Endodermal cell (in vitro differentiated cells): Measurements from ENCODE around the gene CACNA1H. TPM values are rescaled to one million over a fixed set of nuclear protein-coding genes. Genes with fewer than 3 reads are reported as not detected.
A peak's percentile ranks its signal among the peaks of the same experiment; 100 is the strongest.

ENCODE experiments used
- DNase-seq: peaks from one replicate; pipeline ENCODE4 v3.0.0-alpha.2; 2017
- H3K27ac ChIP-seq: 2 replicates; pipeline ENCODE4 v1.5.1; 2013; ENCODE audit warnings: mild to moderate bottlenecking, low read depth, low read length, moderate library complexity
- H3K27me3 ChIP-seq: 2 replicates; pipeline ENCODE4 v1.6.1; 2013; ENCODE audit warnings: mild to moderate bottlenecking, low read length, moderate library complexity; ENCODE audit not compliant: insufficient read depth, control insufficient read depth, poor library complexity, severe bottlenecking
- H3K36me3 ChIP-seq: 2 replicates; pipeline ENCODE4 v1.7.0; 2013; ENCODE audit warnings: mild to moderate bottlenecking, low read length, moderate library complexity; ENCODE audit not compliant: control insufficient read depth, insufficient read depth
- H3K4me1 ChIP-seq: one replicate; pipeline ENCODE4 v1.7.0; 2013; ENCODE audit warnings: low read length; ENCODE audit not compliant: control insufficient read depth, insufficient read depth
- H3K4me3 ChIP-seq: 2 replicates; pipeline ENCODE4 v1.5.1; 2013; ENCODE audit warnings: mild to moderate bottlenecking, low read length, moderate library complexity
- H3K9ac ChIP-seq: 2 replicates; pipeline ENCODE4 v1.6.1; 2013; ENCODE audit warnings: mild to moderate bottlenecking, low read length, moderate library complexity; ENCODE audit not compliant: poor library complexity, severe bottlenecking; ENCODE audit errors: extremely low read depth
- H3K9me3 ChIP-seq: 2 replicates; pipeline ENCODE4 v1.6.1; 2013; ENCODE audit warnings: mild to moderate bottlenecking, low read length, moderate library complexity; ENCODE audit not compliant: control insufficient read depth
- H3K27ac Mint-ChIP-seq: 2 replicates; pipeline ENCODE4 v1.8.0; 2020; ENCODE audit warnings: mixed read lengths
- H3K27me3 Mint-ChIP-seq: 2 replicates; pipeline ENCODE4 v1.8.0; 2021; ENCODE audit warnings: mild to moderate bottlenecking, mixed read lengths; ENCODE audit not compliant: insufficient read depth
- H3K36me3 Mint-ChIP-seq: 2 replicates; pipeline ENCODE4 v1.8.0; 2020; ENCODE audit warnings: low read depth, mixed read lengths
- H3K4me1 Mint-ChIP-seq: 2 replicates; pipeline ENCODE4 v1.8.0; 2020; ENCODE audit warnings: mixed read lengths
- H3K4me3 Mint-ChIP-seq: 2 replicates; pipeline ENCODE4 v1.8.0; 2020; ENCODE audit warnings: mild to moderate bottlenecking, moderate library complexity, mixed read lengths
- H3K9me3 Mint-ChIP-seq: 2 replicates; pipeline ENCODE4 v1.8.0; 2020; ENCODE audit warnings: mild to moderate bottlenecking, mixed read lengths
- WGBS, 2 experiments: methylation state at CpG; one replicate each; pipeline versions ENCODE4 v1.1.5 to v1.1.7; 2013; ENCODE audit warnings: missing lambda C conversion rate in 2 of 2, mixed read lengths in 1 of 2; ENCODE audit not compliant: insufficient coverage in 1 of 2, insufficient read length in 1 of 2; 5-methylcytosine and 5-hydroxymethylcytosine counted together
- long read RNA-seq, 4 experiments: library from polyadenylated mRNA in 2 of 4; library from RNA in 1 of 4; library from capped mRNA in 1 of 4; stranded (forward) in 3 of 4; unstranded in 1 of 4; transcript quantifications; one replicate each; pipeline ENCODE4 v2.0.0, GENCODE V29; 2020 to 2021; ENCODE audit warnings: inconsistent platforms in 1 of 4
- polyA plus RNA-seq, 2 experiments: library from polyadenylated mRNA; stranded (reverse); fragments of 50-300 nt; gene quantifications; one replicate each; pipeline ENCODE4 v1.2.3, GENCODE V29; 2013
- total RNA-seq, 2 donors: library from RNA; stranded (reverse); fragmentation: NEBNext Ultra II Directional in 1 of 2; extraction: Animal tissue kit (Norgen Biotek cat#: 25700) in 1 of 2; gene quantifications; 2 replicates in 1 of 2; 3 replicates in 1 of 2; pipeline ENCODE4 v1.2.1, GENCODE V29; 2021
- TF ChIP-seq, protein P1 (sequence below): fragments of 200-600 bp; sonication (generic); conservative IDR thresholded peaks from 2 replicates; pipeline ENCODE4 v1.5.0; 2021; ENCODE audit warnings: antibody characterized with exemption, mild to moderate bottlenecking

The CACNA1H gene
- total RNA-seq: 10 to 100 TPM; 31.6 to 45.0 TPM
- polyA plus RNA-seq (2013, experiment 1 of 2): 33.4 TPM
- 30.0 TPM for polyA plus RNA-seq (2013, experiment 2 of 2)
- long read RNA-seq, experiment 1, partial matches to known transcripts: 2 of 12 reads
- long read RNA-seq, experiment 1, other reads (novel, unspliced or antisense): 10 of 12 reads
- long read RNA-seq, experiment 2, partial matches to known transcripts: 12 of 23 reads
- long read RNA-seq, experiment 2, other reads (novel, unspliced or antisense): 11 of 23 reads
- long read RNA-seq, experiment 3, partial matches to known transcripts: 10 of 15 reads
- long read RNA-seq, experiment 3, other reads (novel, unspliced or antisense): 5 of 15 reads
- long read RNA-seq, experiment 4: 0 reads

DNA sequence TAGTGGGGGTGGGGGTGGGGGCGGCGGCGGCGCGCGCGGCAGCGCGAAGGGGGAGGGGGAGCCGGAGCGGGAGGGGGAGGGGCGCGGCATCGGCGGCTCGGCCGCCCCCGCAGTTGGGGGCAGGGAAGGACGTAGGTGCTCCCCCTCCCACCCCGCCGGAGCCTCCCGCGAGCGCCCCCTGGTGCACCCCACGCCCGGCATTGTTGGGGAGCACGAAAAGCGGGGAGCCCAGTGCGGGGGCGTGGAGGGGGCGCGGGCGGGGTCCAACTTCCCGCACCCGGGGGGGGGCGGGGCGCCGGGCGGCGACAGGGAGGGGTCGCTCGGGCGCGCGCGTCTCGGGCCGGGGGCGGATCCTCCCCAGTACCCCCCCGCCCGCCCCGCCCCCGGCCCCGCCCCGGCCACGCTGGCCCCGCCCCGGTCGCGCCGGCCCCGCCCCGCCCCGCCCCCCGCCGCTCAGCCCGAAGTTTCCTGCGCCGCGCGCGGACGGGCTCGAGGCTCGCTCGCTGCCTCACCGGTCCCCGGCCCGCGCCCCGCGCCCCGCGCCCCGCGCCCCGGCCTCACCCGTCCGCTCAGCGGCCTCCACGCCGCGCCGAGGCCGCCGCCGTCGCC, at the start of gene CACNA1H:
Gene CACNA1H, plus strand, starts transcription at position 456 of the 609 bp plus-strand sequence. CDS start 632 bp downstream, outside the sequence.
- Histone ChIP-seq H3K9me3 (no peaks in the 10 kb centered on the region), H3K36me3 (no peaks in the 10 kb centered on the region), H3K27me3 (no peaks in the 10 kb centered on the region), H3K4me1 (no peaks in the 10 kb centered on the region), H3K27ac (no peak within 1 kb of the TSS), H3K4me3 (peak within 1 kb of the TSS; percentile 56), H3K9ac (no peak within 1 kb of the TSS)
- 0% methylated on average over 62 of the region's 98 CpGs; no CpG with 5 or more reads in 1 of the 2 experiments for WGBS, 2 experiments
- Mint-ChIP-seq H3K27me3 (peaks cover 3% of the 10 kb centered on the region), H3K27ac (no peak within 1 kb of the TSS), H3K4me1 (peaks cover 4% of the 10 kb centered on the region), H3K9me3 (peaks cover 3% of the 10 kb centered on the region), H3K4me3 (peak within 1 kb of the TSS; percentile 57), H3K36me3 (no peaks in the 10 kb centered on the region)
- peak; percentile 82 for DNase-seq
- TF ChIP-seq, protein P1, sequence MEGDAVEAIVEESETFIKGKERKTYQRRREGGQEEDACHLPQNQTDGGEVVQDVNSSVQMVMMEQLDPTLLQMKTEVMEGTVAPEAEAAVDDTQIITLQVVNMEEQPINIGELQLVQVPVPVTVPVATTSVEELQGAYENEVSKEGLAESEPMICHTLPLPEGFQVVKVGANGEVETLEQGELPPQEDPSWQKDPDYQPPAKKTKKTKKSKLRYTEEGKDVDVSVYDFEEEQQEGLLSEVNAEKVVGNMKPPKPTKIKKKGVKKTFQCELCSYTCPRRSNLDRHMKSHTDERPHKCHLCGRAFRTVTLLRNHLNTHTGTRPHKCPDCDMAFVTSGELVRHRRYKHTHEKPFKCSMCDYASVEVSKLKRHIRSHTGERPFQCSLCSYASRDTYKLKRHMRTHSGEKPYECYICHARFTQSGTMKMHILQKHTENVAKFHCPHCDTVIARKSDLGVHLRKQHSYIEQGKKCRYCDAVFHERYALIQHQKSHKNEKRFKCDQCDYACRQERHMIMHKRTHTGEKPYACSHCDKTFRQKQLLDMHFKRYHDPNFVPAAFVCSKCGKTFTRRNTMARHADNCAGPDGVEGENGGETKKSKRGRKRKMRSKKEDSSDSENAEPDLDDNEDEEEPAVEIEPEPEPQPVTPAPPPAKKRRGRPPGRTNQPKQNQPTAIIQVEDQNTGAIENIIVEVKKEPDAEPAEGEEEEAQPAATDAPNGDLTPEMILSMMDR: peak; percentile 80

DNA sequence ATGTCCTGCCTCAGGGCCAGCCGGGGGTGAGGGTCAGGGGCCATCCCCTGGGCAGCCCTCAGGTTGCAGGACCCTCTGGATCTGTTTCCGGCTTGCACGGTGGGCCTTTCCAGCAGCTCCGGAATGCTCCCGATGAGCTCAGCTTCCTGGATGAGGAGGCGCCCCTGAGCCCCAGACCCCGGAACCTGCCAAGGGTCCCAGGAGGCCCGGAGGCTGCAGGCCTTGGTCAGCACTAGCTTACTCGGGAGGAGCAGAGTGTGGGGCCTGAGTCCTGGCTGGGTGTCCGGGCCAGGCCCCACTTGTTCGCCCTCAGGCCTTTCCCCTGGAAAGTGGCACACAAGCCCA, 49.3 kb upstream of the CACNA1H start:
- Histone ChIP-seq H3K9me3 (no peaks in the 10 kb centered on the region), H3K27ac (no peak overlapping the region), H3K4me1 (peaks cover 4% of the 10 kb centered on the region), H3K36me3 (no peaks in the 10 kb centered on the region), H3K4me3 (no peak overlapping the region), H3K9ac (no peak overlapping the region), H3K27me3 (peaks cover 3% of the 10 kb centered on the region)
- TF ChIP-seq, protein P1: no peak
- H3K27ac Mint-ChIP-seq: no peak overlapping the region
- WGBS, 2 experiments: 71 to 83% methylated on average over 8 to 11 of the region's 11 CpGs
- no peaks in the 10 kb centered on the region for H3K36me3 Mint-ChIP-seq
- H3K27me3 Mint-ChIP-seq: peaks cover 1% of the 10 kb centered on the region
- no peak for DNase-seq
- peak overlapping the region; percentile 27 for H3K4me3 Mint-ChIP-seq
- H3K4me1 Mint-ChIP-seq: peaks cover 2% of the 10 kb centered on the region
- no peaks in the 10 kb centered on the region for H3K9me3 Mint-ChIP-seq

DNA sequence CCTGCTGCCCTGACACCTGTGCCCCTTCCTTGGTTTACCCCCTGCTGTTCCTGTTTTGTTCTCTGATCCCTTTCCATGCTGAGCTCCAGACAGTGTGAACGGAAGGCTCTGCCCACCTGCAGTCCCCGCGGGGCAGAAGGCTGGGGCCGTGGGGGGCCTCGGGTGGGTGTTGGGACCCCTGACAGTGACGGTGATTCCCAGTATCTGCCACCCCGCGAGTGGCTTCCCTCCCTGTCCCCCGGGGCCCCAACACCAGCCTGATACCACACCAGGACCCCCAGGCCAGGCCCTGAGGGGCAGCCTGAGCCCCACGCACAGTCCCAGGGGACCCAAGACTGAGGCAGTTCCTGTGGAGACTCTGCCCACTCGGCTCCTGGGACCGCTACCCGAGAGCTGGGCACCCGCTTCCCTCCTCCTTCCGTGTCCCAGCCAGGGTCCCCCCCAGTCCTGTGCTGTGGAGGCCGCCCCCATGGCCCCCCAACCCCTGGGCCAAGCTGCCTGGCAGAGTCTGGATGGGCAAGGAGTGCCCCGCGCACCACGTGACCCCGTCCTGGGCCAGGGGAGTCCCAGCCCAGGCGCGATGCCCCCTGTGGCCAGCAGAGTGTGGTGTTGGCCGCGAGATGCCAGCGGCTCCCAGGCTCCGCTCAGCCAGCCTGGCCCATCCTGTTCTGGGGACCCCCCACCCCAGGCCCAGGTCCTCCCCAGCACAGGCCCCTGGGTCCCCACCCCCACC, 46.9 kb upstream of the CACNA1H start:
- peaks cover 4% of the 10 kb centered on the region for H3K27me3 ChIP-seq
- H3K4me3 Mint-ChIP-seq: no peak overlapping the region

More for the DNA sequence above, 46.9 kb upstream of the CACNA1H start:
- peak; percentile 92 for DNase-seq
- no peaks in the 10 kb centered on the region for H3K9me3 ChIP-seq
- no peaks in the 10 kb centered on the region for H3K36me3 ChIP-seq
- no peak overlapping the region for H3K4me3 ChIP-seq
- no peak overlapping the region for H3K9ac ChIP-seq
- no peak overlapping the region for H3K27ac ChIP-seq
- peaks cover 4% of the 10 kb centered on the region for H3K4me1 ChIP-seq
- H3K4me1 Mint-ChIP-seq: peaks cover 2% of the 10 kb centered on the region
- H3K27ac Mint-ChIP-seq: no peak overlapping the region
- 48 to 70% methylated on average over 11 to 26 of the region's 26 CpGs for WGBS, 2 experiments
- peaks cover 16% of the 10 kb centered on the region for H3K27me3 Mint-ChIP-seq
- H3K36me3 Mint-ChIP-seq: no peaks in the 10 kb centered on the region
- TF ChIP-seq, protein P1: peak; percentile 93
- no peaks in the 10 kb centered on the region for H3K9me3 Mint-ChIP-seq
